ENCODE data around the gene AHDC1. TPM values are rescaled to one million over a fixed set of nuclear protein-coding genes. Genes with fewer than 3 reads are reported as not detected.
A peak's percentile ranks its signal among the peaks of the same experiment; 100 is the strongest.
"Not testable (repeated sequence)": the region's sequence is repeated elsewhere in the genome, so short reads cannot be mapped to it uniquely, and the experiment has no call there.

Gene AHDC1
- polyA plus RNA-seq, 3 donors, result 49.7 to 58.9 (median 49.8) TPM

- DNase-seq, result no peak
Observed at GRCh38 chr1:27538793-27539192, 65.2 kb downstream of the AHDC1 start.

DNA sequence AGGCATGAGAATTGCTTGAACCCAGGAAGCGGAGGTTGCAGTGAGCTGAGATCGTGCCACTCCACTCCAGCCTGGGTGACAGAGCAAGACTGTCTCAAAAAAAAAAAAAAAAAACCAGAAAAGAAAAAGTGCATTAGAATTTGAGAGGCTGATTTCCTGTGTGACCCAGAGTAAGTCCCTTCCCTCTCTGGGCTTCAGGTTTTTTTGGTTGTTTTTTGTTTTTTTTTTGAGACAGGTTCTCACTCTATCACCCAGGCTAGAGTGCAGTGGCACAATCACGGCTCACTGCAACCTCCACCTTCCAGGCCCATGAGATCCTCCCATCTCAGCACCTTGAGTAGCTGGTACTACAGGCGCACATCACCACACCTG is 65.7 kb downstream of the AHDC1 start:
- DNase-seq, result not testable (repeated sequence)

DNA sequence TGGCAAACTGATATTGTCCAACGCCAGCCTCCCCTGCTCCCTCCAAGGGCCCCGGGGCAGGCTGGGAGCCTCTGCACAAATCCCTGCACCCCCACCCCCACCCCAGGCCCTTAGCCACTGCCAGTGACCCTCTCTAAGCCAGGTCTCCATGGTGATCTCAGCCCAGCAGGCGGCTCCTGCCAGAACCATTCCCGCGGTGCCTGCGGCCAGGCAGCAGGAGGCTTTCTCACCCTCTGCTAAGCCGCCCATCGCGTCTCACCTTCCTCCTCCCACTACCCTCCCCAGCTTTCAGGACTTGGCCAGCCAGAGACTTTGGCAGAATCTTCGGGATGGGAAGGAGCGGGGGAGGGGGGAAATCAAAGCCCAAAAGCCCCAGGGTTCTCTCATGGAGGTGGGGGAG is 67.2 kb downstream of the AHDC1 start:
- peak; percentile 54 for DNase-seq

DNA sequence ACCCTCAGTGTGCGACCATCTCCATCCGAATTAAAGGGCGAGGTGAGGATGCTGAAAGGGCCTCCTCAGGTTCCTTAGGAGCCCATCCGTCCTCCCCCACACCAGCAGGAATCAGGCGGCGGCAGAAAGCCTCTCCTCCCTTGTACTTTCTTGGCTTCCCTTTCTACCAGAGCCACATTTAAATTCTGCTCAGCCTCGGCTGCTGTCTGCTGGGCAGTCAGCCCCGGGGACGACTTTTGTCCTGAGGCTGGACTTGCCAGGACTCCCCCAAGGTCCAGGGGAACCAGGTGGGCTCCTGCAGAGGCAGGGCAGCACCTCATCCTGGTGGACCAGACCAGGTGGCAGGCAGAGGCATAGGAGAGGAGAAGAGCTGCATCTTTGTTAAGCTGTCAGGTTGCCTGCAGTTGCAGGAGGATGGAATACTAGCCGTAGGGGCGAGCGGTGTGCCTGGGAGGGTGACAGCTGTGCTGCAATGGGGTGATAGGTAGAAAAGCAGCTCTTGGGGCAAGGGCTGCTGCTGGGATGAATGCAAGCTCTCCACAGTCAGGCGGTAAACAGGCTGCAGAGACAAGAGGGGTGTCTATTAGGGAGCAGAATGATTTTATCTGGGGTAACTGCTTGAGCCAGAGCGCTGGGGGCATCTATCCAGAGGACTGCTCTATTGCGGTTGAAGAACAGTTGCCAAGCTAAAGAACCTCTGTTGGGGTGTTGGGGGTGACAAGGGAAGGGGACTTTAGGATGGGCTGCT is 67.8 kb downstream of the AHDC1 start:
- DNase-seq, result no peak

DNA sequence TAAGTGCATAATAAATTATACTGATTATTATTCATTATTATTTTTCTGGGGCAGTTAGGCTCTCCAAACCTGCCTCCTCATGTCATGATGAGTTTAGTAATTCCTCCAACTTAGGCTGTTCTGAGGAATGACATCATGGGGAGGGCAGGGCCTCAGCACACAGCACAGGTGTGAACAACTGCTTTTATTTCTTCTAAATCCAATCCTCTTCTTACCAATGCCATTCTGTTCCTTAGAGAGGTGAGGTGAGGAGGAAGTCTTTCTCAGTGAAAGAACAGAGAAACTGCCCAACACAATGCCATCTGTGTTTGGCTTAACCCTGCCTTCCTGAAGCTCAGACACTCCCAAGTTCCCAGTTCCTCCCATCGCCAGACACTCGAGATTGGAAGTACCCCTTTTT is 68.6 kb downstream of the AHDC1 start:
- DNase-seq, result no peak

DNA sequence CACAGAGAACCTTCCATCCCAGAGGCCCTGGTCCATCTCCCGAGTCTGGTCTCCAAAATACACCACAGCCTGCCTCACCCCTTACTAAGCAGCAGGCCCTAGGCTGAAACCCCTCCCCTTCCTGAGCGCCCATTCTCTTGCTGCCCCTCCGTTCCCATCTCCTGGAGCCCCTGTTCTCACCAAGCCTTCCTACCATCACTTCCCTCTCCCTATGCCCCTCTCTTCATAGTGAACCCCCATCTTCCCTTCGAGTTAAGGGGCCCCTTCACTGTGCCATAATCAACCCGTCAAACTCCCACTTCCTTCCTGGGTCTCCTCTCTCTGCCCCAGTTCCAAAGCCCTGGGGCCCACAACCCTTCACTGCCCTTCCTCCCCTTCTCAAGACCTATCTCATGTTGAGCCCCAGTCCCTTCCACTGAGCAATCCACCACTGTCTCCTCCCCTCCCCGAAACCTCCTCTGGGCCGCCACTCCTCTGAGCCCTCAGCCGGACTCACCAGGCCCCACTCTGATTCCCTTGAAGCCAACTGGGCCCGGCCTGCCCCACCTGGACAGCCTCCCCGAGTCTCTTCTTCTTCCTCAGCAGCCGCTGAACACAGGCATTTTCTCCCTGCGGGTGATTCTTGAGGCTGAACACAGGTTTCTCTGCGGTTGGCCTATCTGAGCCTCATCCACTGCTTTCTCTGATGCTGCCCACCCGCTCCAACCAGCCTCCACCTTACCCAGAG is 71.8 kb downstream of the AHDC1 start:
- DNase-seq, result no peak

DNA sequence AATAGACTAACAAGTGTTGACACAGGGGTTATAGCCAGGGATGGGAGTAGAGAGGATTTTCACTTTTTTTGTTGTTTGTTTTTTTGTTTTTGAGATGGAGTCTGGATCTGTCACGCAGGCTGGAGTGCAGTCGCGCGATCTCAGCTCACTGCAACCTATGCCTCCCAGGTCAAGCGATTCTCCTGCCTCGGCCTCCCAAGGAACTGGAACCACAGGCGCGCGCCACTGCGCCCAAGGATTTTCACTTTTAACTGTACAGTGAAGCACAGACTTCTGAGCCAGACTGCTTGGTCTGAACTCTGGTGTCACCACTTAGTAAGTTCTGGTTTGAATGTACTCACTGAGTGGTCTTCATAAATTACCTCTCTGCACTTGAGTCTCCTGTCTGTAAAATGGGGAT is 73.8 kb downstream of the AHDC1 start:
- DNase-seq, result no peak

DNA sequence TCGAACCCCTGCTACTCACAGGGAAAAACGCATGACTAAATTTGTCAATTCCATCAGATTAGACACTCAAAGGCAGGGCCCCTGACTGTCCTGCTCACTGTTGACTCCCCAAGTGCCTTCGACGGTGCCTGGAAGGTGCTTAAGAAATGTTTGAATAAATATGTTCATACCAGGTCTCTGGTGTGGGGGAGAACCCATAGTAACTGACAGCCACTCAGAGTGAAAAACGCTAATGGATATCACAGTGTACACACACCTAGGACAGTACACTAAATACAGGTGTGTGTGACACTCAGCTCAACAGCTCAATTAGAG is 74.3 kb downstream of the AHDC1 start:
- no peak for DNase-seq

DNA sequence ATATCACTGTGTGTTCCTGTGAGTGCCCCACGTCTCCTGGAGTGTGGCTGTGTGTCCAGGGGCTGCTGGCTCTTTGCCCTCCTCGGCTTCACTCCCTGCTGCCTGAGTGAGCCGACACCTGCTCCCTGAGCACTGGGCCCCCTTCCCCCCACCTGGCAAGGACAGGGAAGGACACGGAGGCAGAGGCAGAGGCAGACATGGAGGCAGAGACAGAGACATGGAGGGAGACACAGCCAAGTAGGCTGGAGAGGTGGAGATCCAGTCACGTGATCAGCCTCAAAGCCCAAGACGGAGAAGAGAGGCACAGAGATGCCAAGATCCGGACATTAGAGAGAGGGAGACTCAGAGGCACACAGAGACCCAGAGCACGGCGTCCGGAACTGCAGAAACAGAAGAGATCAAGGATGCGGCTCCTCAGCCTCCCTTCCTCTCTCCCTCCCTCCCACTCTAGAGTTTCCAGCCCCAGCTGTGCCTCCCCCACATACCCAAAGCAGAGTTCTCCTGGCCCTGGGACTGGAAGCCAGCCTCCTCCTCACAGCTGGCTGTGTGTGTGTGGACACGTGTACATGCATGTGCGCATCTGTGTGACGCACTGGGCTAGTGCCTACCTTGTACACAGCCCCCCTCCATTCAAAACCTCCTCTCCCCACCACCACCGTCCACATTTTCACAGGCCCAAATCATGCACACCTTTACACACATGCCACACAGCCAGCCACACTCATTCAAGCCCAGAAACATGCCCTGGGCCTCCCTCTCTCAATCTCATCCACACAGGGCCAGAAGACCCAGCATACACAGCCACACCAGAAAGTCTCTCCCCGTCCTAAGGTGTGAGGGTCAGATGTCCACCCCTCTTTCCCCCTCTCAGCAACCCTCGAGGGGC is 74.9 kb downstream of the AHDC1 start:
- DNase-seq, result peak; percentile 91

GRCh38 chr1:27527890-27528817 is 75.8 kb downstream of the AHDC1 start:
- no peak for DNase-seq

DNA sequence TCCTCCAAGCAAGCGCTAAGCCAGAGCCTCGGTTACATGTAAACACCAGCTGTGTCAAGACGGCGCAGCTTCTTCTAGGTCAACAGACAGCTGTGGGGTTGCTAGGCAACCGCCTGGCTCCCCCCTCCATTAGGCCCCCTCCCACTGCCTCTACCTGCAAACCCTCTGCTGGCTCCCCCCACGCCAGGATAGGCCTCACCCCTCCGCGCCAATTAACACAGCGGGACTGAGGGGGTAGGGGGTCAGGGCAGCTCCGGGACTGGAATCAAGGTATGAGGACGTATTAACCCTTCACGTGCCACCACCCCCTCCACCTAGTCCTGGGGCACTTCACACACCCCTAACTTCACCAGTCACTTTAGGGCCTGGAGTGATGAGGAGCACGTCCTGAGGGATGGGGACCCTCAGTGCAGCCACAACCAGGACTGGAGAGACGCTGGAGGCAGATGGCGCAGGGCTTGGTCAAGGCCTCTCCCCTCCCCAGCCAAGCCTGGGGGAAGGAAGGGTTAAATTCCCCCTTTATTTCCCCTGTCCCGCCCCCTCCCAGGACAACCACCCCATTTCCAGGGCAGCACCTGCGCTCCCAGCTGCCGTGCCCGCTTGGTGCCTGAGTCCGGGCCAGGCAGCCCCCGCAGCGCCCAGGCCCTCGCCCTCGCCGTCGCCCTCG is 76.6 kb downstream of the AHDC1 start:
- DNase-seq, result peak; percentile 88

GRCh38 chr1:27526569-27527222 is 77.2 kb downstream of the AHDC1 start:
- DNase-seq, result no peak

DNA sequence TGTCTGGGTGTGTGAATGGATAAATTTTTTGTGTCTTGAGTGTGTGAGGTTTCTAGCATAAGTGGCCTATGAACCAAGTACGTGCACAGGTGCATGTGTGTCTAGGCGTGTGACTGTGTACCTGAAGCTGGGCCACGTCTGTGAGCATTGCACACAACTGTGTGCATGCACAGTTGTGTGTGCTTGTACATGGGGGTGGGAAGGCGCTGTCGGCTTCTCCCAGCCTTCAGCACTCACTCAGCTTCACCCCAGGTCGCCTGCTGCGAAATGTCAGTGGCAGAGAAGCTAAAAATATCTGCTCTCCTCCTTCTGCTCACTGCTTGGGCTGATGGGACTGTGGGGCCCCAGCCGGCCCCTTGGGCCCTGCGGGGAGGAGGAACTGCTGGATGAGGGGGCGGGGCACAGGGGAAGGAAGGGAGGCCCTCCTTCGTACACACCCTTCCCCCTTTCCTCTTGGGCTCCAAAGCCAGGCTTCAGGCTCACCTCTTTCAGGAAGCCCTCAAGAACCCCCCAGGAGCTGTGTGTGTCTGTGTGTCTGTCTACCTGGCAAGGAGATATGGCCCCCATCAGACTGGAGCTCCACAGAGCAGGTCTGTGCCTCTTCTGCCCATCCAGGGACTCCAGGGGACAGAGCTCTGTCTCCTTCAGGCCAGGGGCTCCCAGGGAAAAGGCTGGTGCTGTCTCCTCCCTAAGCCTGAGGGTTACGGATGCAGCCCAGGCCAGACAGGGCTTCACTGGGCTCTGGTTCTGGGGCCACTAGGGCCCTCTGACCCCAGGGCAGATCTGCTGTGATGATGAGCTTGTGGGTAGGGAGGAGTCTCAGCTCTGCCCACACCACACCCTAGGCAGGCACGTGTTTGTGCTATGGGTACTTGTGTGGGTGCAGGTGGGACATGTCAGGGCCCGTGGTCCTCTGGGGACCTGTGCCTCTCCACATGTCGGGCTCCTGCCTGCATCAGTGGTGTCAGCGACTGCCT is 78.4 kb downstream of the AHDC1 start:
- no peak for DNase-seq

- no peak for DNase-seq
Observed at GRCh38 chr1:27523337-27524020, 80.5 kb downstream of the AHDC1 start.

GRCh38 chr1:27522432-27523336 is 81.3 kb downstream of the AHDC1 start:
- no peak for DNase-seq

GRCh38 chr1:27521861-27522431 is 82.0 kb downstream of the AHDC1 start:
- no peak for DNase-seq

DNA sequence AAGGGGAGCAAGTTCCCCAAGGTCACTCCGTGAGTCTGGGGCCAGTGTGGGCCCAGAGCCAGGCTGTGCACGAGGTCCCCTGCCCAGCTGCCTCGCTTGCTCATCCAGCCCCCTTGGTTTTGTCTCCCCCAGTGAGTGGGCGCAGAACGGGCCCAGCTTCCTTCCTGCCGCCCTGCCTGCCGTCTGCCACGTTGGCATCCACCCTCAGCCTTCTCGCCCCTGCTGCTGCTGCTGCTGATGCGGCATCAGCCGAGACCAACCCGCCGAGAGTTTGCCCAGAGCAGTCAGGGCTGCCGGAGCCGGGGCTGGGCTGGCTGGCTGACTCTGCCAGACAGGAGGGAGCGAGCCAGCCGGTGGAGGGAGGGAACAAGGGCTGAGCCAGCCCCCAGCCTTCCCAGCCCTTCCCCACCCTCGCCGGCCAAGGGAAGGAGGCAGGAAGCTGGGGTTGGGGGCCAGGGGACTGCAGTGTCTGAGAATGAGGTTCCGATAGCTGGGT is 82.6 kb downstream of the AHDC1 start:
- DNase-seq, result no peak

Data from renal pelvis (tissue), 4 donors.